ENCODE measurements around the gene SPATA20. TPM values are rescaled to one million over a fixed set of nuclear protein-coding genes. Genes with fewer than 3 reads are reported as not detected.

SPATA20 gene
- total RNA-seq, 1 donor from 2014 or later, result 16.8 TPM

DNA sequence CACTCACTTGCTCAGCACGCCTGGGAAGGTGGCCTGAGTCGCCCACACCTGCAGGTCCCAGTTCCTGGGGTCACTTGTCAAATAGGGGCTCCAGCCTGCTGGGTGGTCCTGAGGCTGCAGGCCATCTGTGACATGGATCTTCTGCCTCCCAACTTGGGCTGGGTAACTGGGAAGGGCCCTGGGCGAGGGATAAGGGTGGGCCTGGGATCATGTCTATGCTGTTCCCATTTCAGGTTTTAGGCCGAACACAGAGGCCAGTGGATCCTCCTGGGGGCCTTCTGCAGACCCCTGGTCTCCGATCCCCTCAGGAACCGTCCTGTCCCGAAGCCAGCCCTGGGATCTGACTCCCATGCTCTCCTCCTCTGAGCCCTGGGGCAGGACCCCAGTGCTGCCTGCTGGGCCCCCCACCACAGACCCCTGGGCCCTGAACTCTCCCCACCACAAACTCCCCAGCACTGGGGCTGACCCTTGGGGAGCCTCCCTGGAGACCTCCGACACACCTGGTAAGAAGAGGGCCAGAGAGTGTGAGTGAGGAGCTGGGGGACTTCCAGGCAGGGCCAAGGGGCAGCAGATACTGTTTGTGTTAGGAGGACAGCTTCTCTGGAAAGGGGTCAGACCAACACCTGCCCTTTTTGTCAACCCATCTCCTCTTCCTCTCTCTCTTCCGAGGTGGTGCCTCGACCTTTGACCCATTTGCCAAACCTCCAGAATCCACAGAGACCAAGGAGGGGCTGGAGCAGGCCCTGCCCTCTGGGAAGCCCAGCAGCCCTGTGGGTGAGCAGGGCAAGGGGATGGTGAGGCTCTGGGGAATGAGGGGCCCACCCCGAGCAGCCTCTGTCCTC lies 6.2 kb upstream of the SPATA20 start:
- ATAC-seq, result no peak

DNA sequence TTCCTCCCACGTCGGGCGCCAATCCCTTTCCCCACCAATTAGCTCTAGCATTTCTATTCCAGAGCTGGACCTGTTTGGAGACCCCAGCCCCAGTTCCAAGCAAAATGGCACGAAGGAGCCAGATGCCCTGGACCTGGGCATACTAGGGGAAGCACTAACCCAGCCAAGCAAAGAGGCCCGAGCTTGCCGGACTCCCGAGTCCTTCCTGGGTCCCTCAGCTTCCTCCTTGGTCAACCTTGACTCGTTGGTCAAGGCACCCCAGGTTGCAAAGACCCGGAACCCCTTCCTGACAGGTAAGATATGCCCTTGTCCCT lies 5.6 kb upstream of the SPATA20 start:
- ATAC-seq, result no peak

DNA sequence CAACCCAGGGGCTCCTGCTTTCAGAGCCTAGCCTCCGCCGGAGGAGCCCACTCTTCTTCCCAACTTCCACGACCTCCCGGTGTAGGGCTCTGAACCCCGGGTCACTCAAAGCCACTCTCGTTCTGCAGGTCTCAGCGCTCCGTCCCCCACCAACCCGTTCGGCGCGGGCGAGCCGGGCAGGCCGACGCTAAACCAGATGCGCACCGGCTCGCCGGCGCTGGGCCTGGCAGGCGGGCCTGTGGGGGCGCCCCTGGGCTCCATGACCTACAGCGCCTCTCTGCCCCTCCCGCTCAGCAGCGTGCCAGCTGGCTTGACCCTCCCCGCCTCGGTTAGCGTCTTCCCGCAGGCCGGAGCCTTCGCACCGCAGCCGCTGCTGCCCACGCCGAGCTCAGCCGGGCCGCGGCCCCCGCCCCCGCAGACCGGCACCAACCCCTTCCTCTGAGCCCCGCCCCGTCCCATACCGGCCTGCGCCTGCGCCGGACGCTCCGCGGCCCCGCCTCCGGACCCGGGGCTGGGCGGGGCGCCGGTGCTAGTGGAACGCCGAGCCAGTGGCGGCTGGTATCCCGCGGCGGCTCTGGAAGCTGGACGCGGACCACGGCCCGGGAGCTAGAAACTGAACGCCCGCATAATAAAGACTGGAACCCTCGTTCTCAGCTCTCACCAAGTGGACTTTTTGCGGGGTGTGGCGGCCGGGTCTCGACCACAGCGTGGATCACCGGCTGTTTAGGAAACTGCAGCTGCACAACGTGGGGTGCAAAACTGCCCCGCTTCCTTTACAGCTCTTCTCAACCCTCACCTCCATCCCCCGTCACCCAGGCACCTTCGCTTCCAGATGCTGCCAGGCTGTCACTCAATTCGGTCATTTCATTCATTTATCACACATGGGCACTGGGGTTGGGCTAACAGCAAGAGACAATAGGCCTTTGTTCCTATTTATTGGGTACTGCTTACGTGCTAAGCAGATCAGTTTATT lies 5.0 kb upstream of the SPATA20 start:
- ATAC-seq, result peak; percentile 67

GRCh38 chr17:50542795-50543774 lies 3.9 kb upstream of the SPATA20 start:
- ATAC-seq, result peak; percentile 24

DNA sequence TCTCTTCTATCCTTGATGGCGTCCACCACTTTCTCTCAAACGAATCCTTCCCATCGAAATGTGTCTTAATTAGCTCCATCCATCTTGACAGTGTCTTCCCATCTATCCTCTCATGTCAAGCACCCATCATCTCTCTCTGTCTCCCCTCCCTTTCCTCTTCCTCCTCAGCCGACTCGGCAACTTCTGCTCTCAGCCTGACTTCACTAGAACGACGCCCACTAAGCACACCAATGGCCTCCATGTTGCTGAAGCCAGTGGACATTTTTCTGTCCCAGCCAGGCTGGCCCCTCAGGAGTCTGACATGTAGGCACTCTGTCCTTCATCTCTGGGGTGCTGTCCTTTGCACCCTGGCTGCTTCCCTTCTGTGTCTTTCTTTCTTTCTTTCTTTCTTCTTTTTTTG lies 2.5 kb upstream of the SPATA20 start:
- ATAC-seq, result no peak

GRCh38 chr17:50545311-50545710 lies 1.7 kb upstream of the SPATA20 start:
- no peak for ATAC-seq

DNA sequence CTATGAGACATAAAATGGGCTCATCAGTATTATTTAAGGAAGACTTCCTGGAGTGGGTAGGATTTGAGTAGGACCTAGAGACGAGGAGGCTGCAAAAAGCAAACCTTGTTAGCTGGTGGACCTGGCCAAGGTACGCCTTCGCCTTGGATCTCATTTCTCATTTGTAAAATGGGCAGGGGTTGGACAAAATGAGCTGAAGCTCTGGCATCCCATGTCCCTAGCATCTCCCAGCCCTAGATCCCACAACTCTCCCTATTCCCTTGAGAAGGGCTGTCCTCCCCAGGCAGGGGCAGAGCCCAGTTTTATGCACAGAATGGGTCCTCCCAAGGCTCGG lies 306 bp upstream of the SPATA20 start:
- ATAC-seq, result no peak

GRCh38 chr17:50547736-50548083 lies 736 bp downstream of the SPATA20 start:
- peak; percentile 1 for ATAC-seq

GRCh38 chr17:50548831-50549230 lies 1.9 kb downstream of the SPATA20 start:
- ATAC-seq, result no peak

DNA sequence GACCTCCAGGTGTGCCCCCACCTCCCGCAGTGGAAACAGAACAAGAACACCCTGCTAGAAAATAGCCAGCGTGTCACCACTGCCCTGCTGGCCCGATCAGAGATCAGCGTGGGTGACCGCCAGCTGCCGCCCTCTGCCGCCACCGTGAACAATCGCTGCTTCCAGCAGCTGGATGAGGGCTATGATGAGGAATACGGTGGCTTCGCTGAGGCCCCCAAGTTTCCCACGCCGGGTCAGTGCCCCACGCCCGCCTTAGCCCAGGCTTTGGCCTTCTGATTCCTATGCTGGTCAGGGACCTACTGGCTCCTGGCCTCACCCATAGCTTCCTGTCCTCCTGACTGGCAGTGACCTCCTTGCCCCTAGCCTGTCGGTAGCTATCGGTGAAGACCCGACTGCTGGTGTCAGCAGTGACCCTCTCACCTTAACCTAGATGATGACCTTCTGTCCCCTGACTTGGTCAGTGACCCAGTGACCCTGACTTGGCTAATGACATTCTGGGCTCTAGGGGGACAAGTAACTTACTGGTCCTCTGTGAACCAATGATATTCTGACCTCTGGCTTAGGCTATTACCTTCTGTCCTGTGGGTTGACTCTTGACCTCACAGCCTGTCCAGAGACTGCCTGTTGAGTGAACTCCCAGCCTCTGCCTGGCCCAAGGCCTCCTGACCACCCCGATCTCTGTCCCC lies 2.4 kb downstream of the SPATA20 start:
- no peak for ATAC-seq

- ATAC-seq, result no peak
These were observed 3.0 kb downstream of the SPATA20 start for GRCh38 chr17:50549969-50550368.

- ATAC-seq, result no peak
These were observed 3.9 kb downstream of the SPATA20 start for GRCh38 chr17:50550661-50551432.

GRCh38 chr17:50551433-50551815 lies 4.5 kb downstream of the SPATA20 start:
- ATAC-seq, result no peak

GRCh38 chr17:50551884-50552283 lies 4.9 kb downstream of the SPATA20 start:
- no peak for ATAC-seq

- no peak for ATAC-seq
These were observed 7.2 kb downstream of the SPATA20 start for GRCh38 chr17:50554201-50554600.

DNA sequence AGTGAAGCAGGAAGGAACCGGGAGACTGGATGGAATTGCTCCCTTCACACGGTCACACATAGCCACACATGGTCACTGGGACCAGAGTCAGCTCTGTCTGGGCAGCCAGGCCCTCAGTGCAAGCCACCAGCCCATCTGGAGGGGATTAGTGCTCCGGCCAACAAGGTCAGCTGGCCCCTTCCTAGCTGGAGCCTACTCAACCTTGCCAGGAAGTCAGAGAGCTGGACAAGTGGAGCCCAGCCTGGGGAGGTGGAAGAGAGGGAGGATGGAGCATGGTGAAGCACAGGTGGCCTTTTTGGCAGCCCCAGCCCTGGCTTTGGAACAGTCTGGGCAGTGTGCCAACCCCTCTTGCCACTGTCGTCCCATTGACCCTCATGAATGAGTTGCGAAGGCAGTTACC lies 9.8 kb downstream of the SPATA20 start:
- no peak for ATAC-seq

- no peak for ATAC-seq
These were observed 10.7 kb downstream of the SPATA20 start for GRCh38 chr17:50557630-50558029.

DNA sequence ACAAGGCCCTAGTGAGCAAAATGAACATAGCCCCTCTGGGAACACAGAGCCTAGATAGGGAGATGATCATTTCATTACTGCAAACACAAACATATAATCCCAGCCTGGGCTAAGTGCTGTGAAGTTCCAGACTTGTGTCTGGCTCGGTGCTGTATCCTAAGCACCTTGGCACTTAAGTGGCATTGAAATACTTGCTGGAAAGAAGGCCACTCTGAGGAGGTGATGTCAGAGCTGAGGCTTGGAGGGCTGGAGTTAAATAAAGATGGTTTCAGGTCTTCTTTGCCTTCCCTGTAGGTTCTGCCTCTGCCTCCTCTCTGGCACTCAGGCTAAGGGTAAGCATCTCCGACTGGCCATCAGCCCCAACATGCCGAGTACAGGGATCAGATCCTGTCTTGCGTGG lies 11.1 kb downstream of the SPATA20 start:
- no peak for ATAC-seq

- no peak for ATAC-seq
These were observed 11.6 kb downstream of the SPATA20 start for GRCh38 chr17:50558581-50558940.

- no peak for ATAC-seq
These were observed 12.1 kb downstream of the SPATA20 start for GRCh38 chr17:50558941-50559614.

- ATAC-seq, result peak; percentile 19
These were observed 12.8 kb downstream of the SPATA20 start for GRCh38 chr17:50559674-50560184.

Data from esophagus mucosa (tissue), 1 donor.